Measurements from ENCODE around the gene SPATA22.
"Not testable (repeated sequence)": the region's sequence is repeated elsewhere in the genome, so short reads cannot be mapped to it uniquely, and the experiment has no call there.

Gene SPATA22

GRCh38 chr17:3475251-3475685, 3.6 kb upstream of the SPATA22 start:
- DNase-seq (ENCODE audit: extremely low spot score), result no peak
- CTCF ChIA-PET, result no interaction called here
- POLR2A ChIA-PET, result no interaction called here
- no peak for TF ChIP-seq CTCF (IDR thresholded peaks at IDR 0.05; ENCODE audit: control extremely low read depth, extremely low read depth, low read depth, missing control alignments)

- no peak for DNase-seq (ENCODE audit: extremely low spot score)
- POLR2A ChIA-PET, result no interaction called here
- CTCF ChIA-PET, result no interaction called here
- TF ChIP-seq CTCF (IDR thresholded peaks at IDR 0.05; ENCODE audit: control extremely low read depth, extremely low read depth, low read depth, missing control alignments), result no peak
Observed at GRCh38 chr17:3474212-3474611, 2.6 kb upstream of the SPATA22 start.

DNA sequence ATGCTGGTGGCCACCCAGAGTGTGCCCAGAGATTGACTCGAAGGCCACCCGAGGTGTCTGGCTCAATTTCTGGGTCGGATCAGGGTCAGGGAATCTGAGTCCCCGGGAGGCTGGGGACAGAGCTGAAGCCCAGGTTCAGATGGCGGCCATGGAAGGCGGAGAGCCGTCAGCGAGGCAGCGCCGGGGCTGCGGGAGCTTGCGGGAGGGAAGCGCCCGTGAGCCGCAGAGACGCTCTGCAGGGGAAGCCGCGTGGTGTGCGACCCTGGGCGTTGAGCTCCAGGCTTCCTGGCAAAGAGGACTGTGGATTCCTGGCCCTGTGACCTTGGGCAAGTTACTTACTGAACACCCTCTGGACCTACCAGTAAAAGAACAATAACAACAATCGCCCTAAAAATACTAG, 518 bp upstream of the SPATA22 start:
- ChIA-PET POLR2A (no interaction called here), CTCF (no interaction called here)
- DNase-seq (ENCODE audit: extremely low spot score), result no peak
- no peak for TF ChIP-seq CTCF (IDR thresholded peaks at IDR 0.05; ENCODE audit: control extremely low read depth, extremely low read depth, low read depth, missing control alignments)

- no peak for TF ChIP-seq CTCF (IDR thresholded peaks at IDR 0.05; ENCODE audit: control extremely low read depth, extremely low read depth, low read depth, missing control alignments)
- DNase-seq (ENCODE audit: extremely low spot score), result no peak
- ChIA-PET POLR2A (no interaction called here), CTCF (no interaction called here)
Observed at GRCh38 chr17:3469529-3469928, 2.1 kb downstream of the SPATA22 start.

GRCh38 chr17:3466355-3466754, 5.3 kb downstream of the SPATA22 start:
- CTCF ChIA-PET; POLR2A ChIA-PET; DNase-seq (ENCODE audit: extremely low spot score): not testable (repeated sequence)

DNA sequence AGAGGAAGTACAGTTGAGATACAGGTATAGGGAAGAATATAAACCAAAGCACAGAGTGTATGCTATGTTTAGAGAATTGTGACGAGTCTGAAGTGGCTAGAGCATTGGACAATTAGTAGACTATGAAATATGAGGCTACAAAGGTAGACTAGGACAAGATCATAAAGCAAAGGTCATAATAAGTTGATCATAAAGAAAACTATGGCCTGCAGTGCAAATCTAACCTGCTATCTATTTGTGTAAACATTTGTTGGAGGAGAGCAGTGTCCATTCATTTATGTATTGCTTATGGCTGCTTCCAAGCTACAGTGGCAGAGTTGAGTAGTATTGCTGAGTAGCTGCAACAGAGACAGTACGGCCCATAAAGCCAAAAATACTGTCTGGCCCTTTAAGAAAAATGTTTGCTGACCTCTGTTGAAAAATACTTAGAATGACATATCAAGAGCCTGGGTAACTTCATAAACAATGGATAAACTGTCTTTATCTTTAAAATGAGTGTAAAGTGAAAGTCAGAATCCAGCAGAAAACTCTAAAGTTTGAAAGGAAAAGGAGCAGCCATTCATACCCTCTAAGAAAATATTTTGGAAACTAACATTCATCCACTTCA, 23.5 kb downstream of the SPATA22 start:
- CTCF ChIA-PET, result no interaction called here
- no peak for DNase-seq (ENCODE audit: extremely low spot score)
- TF ChIP-seq CTCF (IDR thresholded peaks at IDR 0.05; ENCODE audit: control extremely low read depth, extremely low read depth, low read depth, missing control alignments), result no peak
- POLR2A ChIA-PET, result no interaction called here

DNA sequence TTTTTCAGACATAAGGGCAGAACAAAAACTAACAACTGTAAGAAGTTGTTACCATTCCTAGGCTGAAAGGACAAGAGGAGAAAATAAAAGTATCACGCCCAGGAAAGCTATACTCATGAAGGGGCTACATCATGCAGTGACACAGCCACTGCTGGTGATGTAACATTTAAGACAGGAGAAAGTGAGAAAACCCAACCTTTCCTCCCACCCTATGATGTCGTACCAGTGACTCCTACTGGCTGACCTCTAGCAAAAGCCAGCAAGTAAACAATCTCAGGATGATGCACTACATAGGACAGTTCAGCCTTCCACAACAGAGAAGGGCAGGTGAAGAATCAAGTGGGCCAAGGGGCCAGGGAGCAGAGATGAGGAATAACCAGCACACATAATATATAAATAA, 24.0 kb downstream of the SPATA22 start:
- no peak for DNase-seq (ENCODE audit: extremely low spot score)
- no peak for TF ChIP-seq CTCF (IDR thresholded peaks at IDR 0.05; ENCODE audit: control extremely low read depth, extremely low read depth, low read depth, missing control alignments)
- CTCF ChIA-PET, result no interaction called here
- POLR2A ChIA-PET, result no interaction called here

All from GM10248 (cell line).